GM18951 (cell line): ENCODE results near the gene HK1.

Experiments
- POLR2A ChIP-seq: IDR thresholded peaks from 4 replicates; pipeline ENCODE4 v1.6.1; 2011; ENCODE audit warnings: mild to moderate bottlenecking; ENCODE audit not compliant: insufficient read length, insufficient read depth; ENCODE audit errors: extremely low read depth
- in situ Hi-C: fragments of 300-500 bp; cut with MboI; formaldehyde crosslinking; loops from one replicate; pipeline ENCODE4 v1.12.0; 2022; ENCODE audit warnings: low sequenced_read_pairs, mixed read lengths, inconsistent platforms; ENCODE audit not compliant: unreplicated experiment

Gene HK1

DNA sequence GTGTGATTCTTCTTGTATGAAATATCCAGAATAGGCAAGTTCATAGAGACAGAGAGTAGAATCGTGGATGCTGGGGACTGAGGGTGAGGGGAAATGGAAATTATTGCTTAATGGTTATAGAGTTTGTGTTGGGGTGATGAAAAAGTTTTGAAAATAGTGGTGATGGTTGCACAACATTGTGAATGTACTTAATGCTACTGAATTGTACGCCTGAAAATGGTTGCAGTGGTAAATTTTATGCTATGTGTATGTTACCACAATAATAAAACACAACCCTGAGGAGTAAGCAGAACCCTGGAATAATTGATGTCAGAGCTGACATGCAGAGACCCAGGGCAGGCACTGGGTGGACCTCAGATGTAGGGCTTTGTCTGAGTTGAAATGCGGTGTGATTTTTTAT lies 80.9 kb downstream of the HK1 start:
- no peak for TF ChIP-seq POLR2A
- in situ Hi-C loops, result no loop called here

DNA sequence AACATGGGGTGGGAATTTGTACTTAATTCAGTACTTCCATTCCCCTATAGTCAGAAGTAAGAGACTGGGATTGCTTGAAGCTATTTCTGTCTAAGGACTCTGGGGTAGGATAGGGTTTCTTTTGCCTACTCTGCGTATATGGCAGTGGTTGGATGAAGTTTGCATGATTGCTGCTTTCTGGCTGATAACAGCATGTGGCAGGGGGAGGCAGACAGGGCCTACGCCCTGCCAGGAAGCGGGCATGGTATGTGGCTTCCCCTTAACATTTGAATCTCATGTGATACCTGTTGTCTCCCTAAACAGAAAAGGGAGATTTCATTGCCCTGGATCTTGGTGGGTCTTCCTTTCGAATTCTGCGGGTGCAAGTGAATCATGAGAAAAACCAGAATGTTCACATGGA lies 81.3 kb downstream of the HK1 start:
- in situ Hi-C loops, result no loop called here
- TF ChIP-seq POLR2A, result no peak

DNA sequence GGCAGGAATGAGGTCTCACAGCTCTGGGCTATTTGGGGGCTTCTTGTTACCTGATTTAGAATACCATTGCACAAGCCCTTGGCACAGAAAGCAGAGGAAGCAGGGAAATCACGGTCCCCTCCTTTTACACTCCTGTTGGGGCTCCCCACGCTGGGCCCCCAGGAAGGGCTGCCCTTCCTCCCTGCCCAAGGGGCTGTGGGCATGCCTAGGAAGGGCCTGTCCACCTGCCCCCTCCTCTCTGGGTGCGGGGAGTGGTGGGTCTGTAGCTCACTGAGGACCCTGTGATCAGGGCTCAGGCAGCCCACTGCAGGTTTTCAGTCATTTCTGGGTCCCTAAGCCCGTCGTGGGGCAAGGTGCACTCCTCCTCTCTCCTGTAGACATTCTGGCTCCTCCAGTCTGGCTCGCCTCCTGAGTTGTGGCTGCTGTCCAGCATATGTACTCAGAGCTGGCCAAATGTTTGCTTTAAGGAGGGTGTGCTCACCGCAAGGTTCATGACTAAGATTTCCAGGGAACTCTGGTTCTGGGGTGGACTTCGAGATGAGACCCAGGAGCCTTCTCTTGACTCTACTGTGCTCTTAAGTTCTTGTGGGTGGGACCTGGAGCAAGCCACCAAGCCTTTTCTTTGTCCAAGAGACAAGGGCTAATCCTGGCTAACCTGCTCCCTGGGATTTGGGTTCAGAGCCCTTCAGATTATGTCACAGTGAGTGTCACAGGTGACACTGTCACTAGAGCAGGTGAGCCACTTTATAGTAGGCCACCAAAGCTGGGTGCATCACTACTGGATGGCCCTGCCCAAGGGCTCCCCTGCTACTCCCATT lies 82.4 kb downstream of the HK1 start:
- no peak for TF ChIP-seq POLR2A
- in situ Hi-C loops, result no loop called here

DNA sequence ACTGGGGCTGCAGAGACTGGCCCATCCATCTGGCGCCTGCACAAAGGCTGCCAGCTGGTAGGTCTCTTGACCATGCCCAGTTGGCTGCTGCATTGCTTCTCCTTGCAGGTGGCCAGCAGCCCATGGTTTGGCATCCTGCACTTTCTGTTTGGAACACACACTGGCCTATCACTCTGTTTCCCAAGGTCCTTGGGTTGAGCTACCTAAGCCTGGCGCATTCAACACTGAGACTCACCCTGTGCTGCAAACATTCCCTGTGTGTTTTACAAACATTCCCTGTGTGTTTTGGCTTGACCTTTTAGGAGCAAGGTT lies 83.0 kb downstream of the HK1 start:
- in situ Hi-C loops, result no loop called here
- no peak for TF ChIP-seq POLR2A

DNA sequence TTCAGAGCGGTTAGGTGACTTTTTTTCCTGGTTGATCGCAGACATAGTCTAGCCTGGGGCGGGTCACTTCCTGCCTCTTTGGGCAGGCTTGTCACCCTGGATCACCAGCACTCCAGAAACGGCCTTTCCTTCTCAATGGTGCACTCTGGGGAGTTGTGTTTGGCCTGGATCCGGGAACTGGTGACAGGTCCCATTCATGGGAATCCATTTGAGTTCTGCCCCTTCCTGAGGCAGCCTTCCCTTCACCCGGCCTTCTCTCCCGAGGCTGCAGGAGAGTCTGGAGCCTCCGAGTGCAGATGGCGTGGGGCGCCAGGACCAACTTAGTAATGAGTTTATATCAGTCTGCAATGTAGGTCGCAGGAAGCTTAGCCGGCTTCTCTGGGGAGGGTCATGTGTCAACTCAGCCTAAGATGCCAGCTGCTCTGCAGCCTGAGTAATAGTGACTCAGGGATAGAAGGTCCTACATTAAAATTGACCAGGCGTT lies 84.2 kb downstream of the HK1 start:
- in situ Hi-C loops, result no loop called here
- no peak for TF ChIP-seq POLR2A

DNA sequence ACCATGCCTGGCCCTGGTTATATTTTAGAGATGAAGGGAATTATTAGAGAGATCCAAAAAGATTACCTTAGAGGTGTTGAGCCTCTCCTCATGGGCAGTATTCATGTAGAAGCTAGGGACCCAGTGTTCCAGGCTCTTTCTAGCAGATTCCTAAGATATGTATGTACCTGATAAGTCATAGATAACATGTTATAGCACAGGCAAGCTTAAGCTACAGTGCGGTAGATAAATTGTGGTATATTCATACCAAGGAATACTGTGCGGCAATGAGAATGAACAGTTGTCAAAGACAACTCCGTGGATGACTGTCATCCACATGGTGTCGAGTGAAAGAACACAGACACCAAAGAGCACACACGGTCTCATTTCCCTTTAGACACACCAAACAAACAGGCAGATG lies 85.4 kb downstream of the HK1 start:
- no peak for TF ChIP-seq POLR2A
- in situ Hi-C loops, result no loop called here

DNA sequence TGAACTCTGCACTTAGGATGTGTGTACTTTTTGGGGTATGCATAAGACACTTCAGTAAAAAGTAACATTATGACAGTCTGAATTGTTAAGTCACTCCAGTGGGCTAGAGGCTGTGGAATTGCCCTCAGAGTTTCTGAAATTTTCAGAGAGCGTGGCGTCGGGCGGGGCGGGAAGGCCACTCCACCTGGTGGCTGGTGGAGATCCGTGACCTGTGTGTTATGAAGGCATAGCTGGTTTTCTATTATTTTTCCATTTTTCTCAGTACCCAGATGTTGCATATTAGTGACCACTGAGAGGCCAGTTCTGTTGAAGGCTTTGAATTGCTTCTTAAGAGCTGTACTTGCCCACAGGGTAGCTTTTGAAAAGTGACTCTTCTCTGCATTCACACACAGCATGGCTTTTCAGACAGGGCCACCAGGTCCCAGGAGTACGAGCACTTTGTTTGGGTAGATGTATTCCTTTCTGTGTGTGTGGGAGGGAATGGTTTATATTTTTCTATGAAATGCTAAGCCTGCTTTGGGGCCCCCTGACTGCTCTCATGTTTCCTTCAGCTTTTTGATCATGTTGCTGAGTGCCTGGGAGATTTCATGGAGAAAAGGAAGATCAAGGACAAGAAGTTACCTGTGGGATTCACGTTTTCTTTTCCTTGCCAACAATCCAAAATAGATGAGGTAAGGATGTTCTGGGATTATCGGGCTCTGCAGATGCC lies 86.1 kb downstream of the HK1 start:
- TF ChIP-seq POLR2A, result no peak
- in situ Hi-C loops, result no loop called here

DNA sequence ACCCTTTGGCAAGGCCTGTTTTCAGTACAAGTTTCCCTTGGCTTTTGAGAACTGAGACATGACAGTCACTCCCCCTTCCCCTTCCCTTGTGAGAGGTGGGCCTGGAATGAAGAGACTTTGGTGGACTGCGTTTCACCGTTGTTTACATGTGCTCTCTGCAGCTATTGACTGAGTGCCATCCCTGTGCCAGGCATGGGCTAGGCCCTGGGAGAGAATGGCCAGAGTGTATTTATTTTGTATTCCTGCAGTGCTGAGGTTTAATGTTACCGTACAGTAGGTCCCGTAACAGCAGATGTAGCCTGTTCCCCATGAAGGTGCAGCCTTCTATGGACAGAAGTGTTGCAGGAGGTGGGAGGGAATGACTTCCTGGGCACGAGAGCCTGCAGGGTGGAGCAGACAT lies 88.4 kb downstream of the HK1 start:
- in situ Hi-C loops, result no loop called here
- TF ChIP-seq POLR2A, result no peak

DNA sequence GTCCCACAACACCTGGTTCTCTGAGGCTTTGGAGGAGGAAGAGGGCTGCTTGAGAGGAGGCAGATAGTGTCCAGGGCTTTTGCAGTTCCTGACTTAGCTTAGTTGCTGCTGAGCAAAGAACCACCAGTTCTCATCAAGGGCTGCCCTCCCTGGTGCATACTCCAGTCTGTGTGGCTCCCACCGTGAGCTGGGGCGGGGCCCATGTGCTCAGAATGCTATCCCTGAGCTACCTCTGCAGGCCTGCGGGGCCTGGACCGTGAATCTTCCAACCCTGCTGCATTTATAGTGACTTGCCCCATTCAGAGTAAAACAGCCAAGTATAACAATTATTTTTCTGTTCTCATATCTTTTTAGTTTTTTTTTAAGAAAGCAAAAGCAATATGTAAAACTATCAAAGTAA lies 89.2 kb downstream of the HK1 start:
- in situ Hi-C loops, result no loop called here
- no peak for TF ChIP-seq POLR2A

DNA sequence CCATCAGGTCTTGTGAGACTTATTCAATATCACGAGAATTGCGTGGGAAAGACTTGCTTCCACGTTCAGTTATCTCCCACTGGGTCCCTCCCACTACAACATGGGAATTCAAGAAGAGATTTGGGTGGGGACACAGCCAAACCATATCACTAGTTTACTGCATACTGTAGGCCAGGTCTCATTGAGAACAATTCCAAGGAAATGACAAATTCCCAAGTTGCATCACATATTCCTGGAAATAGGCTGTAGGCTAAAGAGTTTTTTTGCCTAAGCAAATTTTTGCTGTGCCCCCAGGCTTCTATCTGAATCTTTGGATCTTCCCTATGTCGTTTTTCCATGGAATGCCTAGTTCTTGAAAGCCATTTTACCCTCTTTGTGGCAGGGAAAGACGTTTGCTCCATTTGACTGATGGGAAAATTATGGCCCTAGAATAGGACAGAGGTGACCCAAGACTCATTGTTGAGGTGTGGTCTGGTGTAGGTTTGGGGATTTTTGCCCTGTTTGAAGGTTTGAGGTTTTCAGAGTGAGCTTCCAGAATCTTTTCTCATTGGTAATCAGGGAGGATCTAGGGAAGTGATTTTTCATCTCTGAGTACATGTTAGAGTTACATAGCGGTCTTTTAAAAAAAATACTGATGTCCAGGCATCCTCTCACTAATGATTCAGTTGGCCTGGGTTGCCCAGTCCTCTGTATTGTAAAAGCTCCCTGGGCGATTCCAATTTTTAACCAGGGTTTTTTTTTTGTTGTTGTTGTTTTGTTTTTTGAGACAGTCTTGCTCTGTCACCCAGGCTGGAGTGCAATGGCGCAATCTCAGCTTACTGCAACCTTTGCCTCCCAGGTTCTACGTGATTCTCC lies 94.1 kb downstream of the HK1 start:
- in situ Hi-C loops, result no loop called here
- no peak for TF ChIP-seq POLR2A

DNA sequence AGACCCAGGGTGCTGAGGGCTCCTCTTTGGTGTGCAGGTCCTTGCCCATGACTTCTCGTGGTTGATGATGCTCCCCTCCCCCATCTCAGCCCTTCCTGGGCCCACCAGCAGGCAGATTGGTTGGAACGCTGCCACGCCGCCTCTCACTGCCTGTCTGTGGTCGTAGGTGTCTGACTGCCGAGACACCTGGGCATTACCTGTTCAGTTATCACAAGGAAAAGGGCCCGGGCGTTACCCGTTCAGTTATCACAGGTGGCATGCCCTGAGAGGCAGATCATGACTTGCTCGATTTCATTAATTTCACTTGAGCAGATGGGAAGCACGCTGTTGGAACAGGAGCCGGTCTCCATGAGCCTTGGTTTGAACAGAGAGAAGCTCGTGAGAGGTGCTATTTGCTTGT lies 95.9 kb downstream of the HK1 start:
- in situ Hi-C loops, result no loop called here
- TF ChIP-seq POLR2A, result no peak

DNA sequence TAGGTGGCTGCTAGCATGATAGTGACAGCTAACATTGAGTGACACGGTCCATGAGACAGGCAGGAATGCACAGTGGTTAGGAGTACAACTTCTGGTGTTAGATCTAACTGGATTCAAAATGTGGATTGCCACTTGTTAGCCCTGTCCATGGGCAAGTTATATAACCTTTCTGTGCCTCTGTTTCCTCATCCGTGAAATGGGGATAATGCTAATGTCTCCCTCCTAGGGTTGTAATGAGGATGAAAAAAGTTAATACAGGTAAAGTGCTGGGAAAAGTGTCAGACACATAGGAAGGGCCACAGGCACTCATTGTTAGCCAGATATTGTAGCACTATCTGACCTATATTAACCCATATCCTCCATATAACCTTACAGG lies 96.6 kb downstream of the HK1 start:
- no peak for TF ChIP-seq POLR2A
- in situ Hi-C loops, result loop anchor here (25.0 kb wide), 1 partner anchor 388 kb away; the partner anchor contains the start of gene KIFBP
